KOPT-K1 (cell line): Measurements from ENCODE around the gene ADARB1.
"Not testable (repeated sequence)": the region's sequence is repeated elsewhere in the genome, so short reads cannot be mapped to it uniquely, and the experiment has no call there.

Source experiments
- H3K27ac ChIP-seq: fragments of 200-600 bp; sonication (generic); 2 replicates; pipeline ENCODE4 v1.5.1; 2016; ENCODE audit warnings: antibody characterized with exemption, mild to moderate bottlenecking, low read depth, low read length; ENCODE audit not compliant: poor library complexity, severe bottlenecking
- H3K36me3 ChIP-seq: fragments of 200-600 bp; sonication (generic); 2 replicates; pipeline ENCODE4 v1.5.1; 2017; ENCODE audit warnings: antibody characterized with exemption, mild to moderate bottlenecking, low read length, moderate library complexity; ENCODE audit not compliant: insufficient read depth
- H3K9me3 ChIP-seq: fragments of 200-600 bp; sonication (generic); 2 replicates; pipeline ENCODE4 v1.5.1; 2017; ENCODE audit warnings: antibody characterized with exemption, low read length, mild to moderate bottlenecking; ENCODE audit not compliant: insufficient read depth, poor library complexity, severe bottlenecking

The ADARB1 gene

GRCh38 chr21:45074048-45074817 lies at the start of gene ADARB1:
Gene ADARB1 (plus strand): TSS chr21:45074580. CDS start chr21:45171657, 97,077 bp downstream.
- no peaks in the 10 kb centered on the region for H3K36me3 ChIP-seq
- no peaks in the 10 kb centered on the region for H3K9me3 ChIP-seq
- peak within 1 kb of the TSS; percentile 74 for H3K27ac ChIP-seq

GRCh38 chr21:45026066-45026745 lies 48.2 kb upstream of the ADARB1 start:
- Histone ChIP-seq H3K27ac (no peak overlapping the region), H3K36me3 (no peaks in the 10 kb centered on the region)

GRCh38 chr21:45026826-45027225 lies 47.6 kb upstream of the ADARB1 start:
- peaks cover 4% of the 10 kb centered on the region for H3K9me3 ChIP-seq
- H3K36me3 ChIP-seq, result no peaks in the 10 kb centered on the region
- no peak overlapping the region for H3K27ac ChIP-seq

More at GRCh38 chr21:45026066-45026745, 48.2 kb upstream of the ADARB1 start:
- peaks cover 4% of the 10 kb centered on the region for H3K9me3 ChIP-seq

GRCh38 chr21:45027241-45028196 lies 46.9 kb upstream of the ADARB1 start:
- Histone ChIP-seq H3K36me3 (no peaks in the 10 kb centered on the region), H3K27ac (no peak overlapping the region), H3K9me3 (peaks cover 4% of the 10 kb centered on the region)

- not testable (repeated sequence) for H3K36me3 ChIP-seq, H3K27ac ChIP-seq, H3K9me3 ChIP-seq
Measured at GRCh38 chr21:45028645-45029044, 45.7 kb upstream of the ADARB1 start.

GRCh38 chr21:45029298-45029947 lies 45.0 kb upstream of the ADARB1 start:
- Histone ChIP-seq H3K9me3 (no peaks in the 10 kb centered on the region), H3K27ac (no peak overlapping the region), H3K36me3 (no peaks in the 10 kb centered on the region)

GRCh38 chr21:45029948-45030681 lies 44.3 kb upstream of the ADARB1 start:
- Histone ChIP-seq H3K36me3 (no peaks in the 10 kb centered on the region), H3K27ac (no peak overlapping the region)

GRCh38 chr21:45030682-45031570 lies 43.5 kb upstream of the ADARB1 start:
- peaks cover 8% of the 10 kb centered on the region for H3K9me3 ChIP-seq
- H3K27ac ChIP-seq, result no peak overlapping the region

More at GRCh38 chr21:45029948-45030681, 44.3 kb upstream of the ADARB1 start:
- H3K9me3 ChIP-seq, result peaks cover 2% of the 10 kb centered on the region

GRCh38 chr21:45031571-45032191 lies 42.7 kb upstream of the ADARB1 start:
- Histone ChIP-seq H3K9me3 (peaks cover 13% of the 10 kb centered on the region), H3K36me3 (no peaks in the 10 kb centered on the region), H3K27ac (no peak overlapping the region)

More at GRCh38 chr21:45030682-45031570, 43.5 kb upstream of the ADARB1 start:
- H3K36me3 ChIP-seq, result no peaks in the 10 kb centered on the region

- no peak overlapping the region for H3K27ac ChIP-seq
- no peaks in the 10 kb centered on the region for H3K36me3 ChIP-seq
- peaks cover 19% of the 10 kb centered on the region for H3K9me3 ChIP-seq
Measured at GRCh38 chr21:45032332-45032731, 42.0 kb upstream of the ADARB1 start.

GRCh38 chr21:45032977-45033710 lies 41.2 kb upstream of the ADARB1 start:
- Histone ChIP-seq H3K9me3 (peaks cover 21% of the 10 kb centered on the region), H3K36me3 (no peaks in the 10 kb centered on the region), H3K27ac (no peak overlapping the region)

- Histone ChIP-seq H3K36me3 (no peaks in the 10 kb centered on the region), H3K9me3 (peaks cover 21% of the 10 kb centered on the region), H3K27ac (no peak overlapping the region)
Measured at GRCh38 chr21:45033791-45034555, 40.4 kb upstream of the ADARB1 start.
